SK-N-SH (cell line): Measurements from ENCODE around the gene AKT2. TPM values are rescaled to one million over a fixed set of nuclear protein-coding genes. Genes with fewer than 3 reads are reported as not detected.

Experiments
- CTCF ChIA-PET: fragments of 300-600, 350-600 bp; formaldehyde crosslinking; extraction: SDS; loops from one replicate; lab custom pipeline; 2021; lab: Yijun Ruan, JAX
- POLR2A ChIA-PET: fragments of 350-600 bp; sonication (Branson Sonifier 250); formaldehyde crosslinking; extraction: SDS; loops from one replicate; lab custom pipeline; 2020; ENCODE audit warnings: antibody characterized with exemption, inconsistent platforms; lab: Yijun Ruan, JAX
- DNase-seq: peaks from one replicate; pipeline ENCODE4 v3.0.0; 2012
- H2AFZ ChIP-seq: fragments of 200-600 bp; sonication (generic); 2 replicates; pipeline ENCODE4 v1.8.1; 2016; ENCODE audit warnings: antibody characterized with exemption, mild to moderate bottlenecking, low read depth
- H3F3A ChIP-seq: fragments of 200-600 bp; sonication (generic); replicated peaks from 2 replicates; pipeline ENCODE3; 2016; ENCODE audit warnings: antibody characterized with exemption, mild to moderate bottlenecking; ENCODE audit not compliant: insufficient read depth
- H3K27ac ChIP-seq, 2 experiments: fragments of 200-500 bp in 1 of 2; fragments of 200-600 bp in 1 of 2; sonication (Bioruptor generic) in 1 of 2; sonication (generic), shearing (Covaris generic) in 1 of 2; 2 replicates each; pipeline versions ENCODE4 v1.5.1 to v1.6.1; 2014 to 2016; ENCODE audit warnings: low read depth in 2 of 2, inconsistent platforms in 1 of 2, low read length in 1 of 2, mild to moderate bottlenecking in 1 of 2, mixed read lengths in 1 of 2
- H3K27me3 ChIP-seq: fragments of 200-600 bp; sonication (generic), shearing (Covaris generic); 2 replicates; pipeline ENCODE4 v1.6.1; 2016; ENCODE audit warnings: mixed run types; ENCODE audit not compliant: insufficient read depth
- H3K36me3 ChIP-seq, 2 experiments: fragments of 200-500 bp in 1 of 2; fragments of 200-600 bp in 1 of 2; sonication (Bioruptor generic) in 1 of 2; sonication (generic) in 1 of 2; replicated peaks in 1 of 2; 2 replicates each; pipeline versions ENCODE3 to v1.5.1; 2014 to 2016; ENCODE audit warnings: low read length in 1 of 2, mild to moderate bottlenecking in 1 of 2; ENCODE audit not compliant: insufficient read depth in 2 of 2, control insufficient read depth in 1 of 2
- H3K4me1 ChIP-seq, 2 experiments: fragments of 200-500 bp in 1 of 2; fragments of 200-600 bp in 1 of 2; sonication (Bioruptor generic) in 1 of 2; sonication (generic), shearing (Covaris generic) in 1 of 2; 2 replicates each; pipeline versions ENCODE4 v1.5.1 to v1.6.1; 2014 to 2016; ENCODE audit warnings: low read depth in 1 of 2, low read length in 1 of 2, mixed run types in 1 of 2; ENCODE audit not compliant: insufficient read depth in 2 of 2, control insufficient read depth in 1 of 2
- H3K4me2 ChIP-seq: fragments of 200-600 bp; sonication (generic), shearing (Covaris generic); 2 replicates; pipeline ENCODE4 v1.6.1; 2017; ENCODE audit warnings: mixed run types
- H3K4me3 ChIP-seq, 2 experiments: fragments of 200-500 bp in 1 of 2; fragments of 200-600 bp in 1 of 2; sonication (Bioruptor generic) in 1 of 2; sonication (generic), shearing (Covaris generic) in 1 of 2; 2 replicates each; pipeline versions ENCODE4 v1.5.1 to v1.8.1; 2014 to 2016; ENCODE audit warnings: low read depth in 2 of 2, inconsistent platforms in 1 of 2, low read length in 1 of 2, mild to moderate bottlenecking in 1 of 2, mixed read lengths in 1 of 2, moderate library complexity in 1 of 2
- H3K79me2 ChIP-seq: fragments of 200-600 bp; sonication (generic); 2 replicates; pipeline ENCODE4 v1.8.1; 2017; ENCODE audit warnings: mild to moderate bottlenecking; ENCODE audit not compliant: insufficient read depth
- H3K9ac ChIP-seq: fragments of 200-600 bp; sonication (generic); 2 replicates; pipeline ENCODE4 v1.6.1; 2017; ENCODE audit warnings: mixed run types
- H3K9me2 ChIP-seq: fragments of 200-600 bp; sonication (generic); 2 replicates; pipeline ENCODE4 v1.6.1; 2017; ENCODE audit warnings: mixed run types
- H3K9me3 ChIP-seq: fragments of 200-600 bp; sonication (generic); 2 replicates; pipeline ENCODE4 v1.6.1; 2017; ENCODE audit warnings: mixed run types, mild to moderate bottlenecking, moderate library complexity
- H4K20me1 ChIP-seq: fragments of 200-600 bp; sonication (generic); 2 replicates; pipeline ENCODE4 v1.6.1; 2017; ENCODE audit warnings: mild to moderate bottlenecking, mixed run types; ENCODE audit not compliant: insufficient read depth
- CHD2 ChIP-seq: fragments of 150-350 bp; IDR thresholded peaks from 2 replicates; pipeline ENCODE4 v1.6.1; 2018; ENCODE audit warnings: low read length; ENCODE audit not compliant: partially characterized antibody
- ELF1 ChIP-seq: IDR thresholded peaks from 2 replicates; pipeline ENCODE4 v1.4.0; 2012
- EP300 ChIP-seq, 2 experiments: IDR thresholded peaks; 2 replicates each; pipeline versions ENCODE4 v1.4.0 to v1.6.1; 2012; ENCODE audit warnings: borderline replicate concordance in 1 of 2, low read depth in 1 of 2, low read length in 1 of 2
- EZH2phosphoT487 ChIP-seq: fragments of 200-600 bp; sonication (generic); IDR thresholded peaks from 2 replicates; pipeline ENCODE4 v1.6.1; 2017; ENCODE audit warnings: low read depth, mixed run types, mild to moderate bottlenecking, antibody characterized with exemption, moderate library complexity, borderline replicate concordance
- FOSL2 ChIP-seq: IDR thresholded peaks from 2 replicates; pipeline ENCODE4 v1.4.0; 2012; ENCODE audit warnings: low read depth, mild to moderate bottlenecking, moderate library complexity, borderline replicate concordance
- GABPA ChIP-seq: IDR thresholded peaks from 2 replicates; pipeline ENCODE4 v1.4.0; 2012; ENCODE audit warnings: low read depth, mild to moderate bottlenecking
- JUND ChIP-seq: IDR thresholded peaks from 2 replicates; pipeline ENCODE4 v1.4.0; 2012
- MEF2A ChIP-seq: IDR thresholded peaks from 2 replicates; pipeline ENCODE4 v1.4.0; 2012; ENCODE audit warnings: low read depth, borderline replicate concordance
- NFIC ChIP-seq: IDR thresholded peaks from 2 replicates; pipeline ENCODE4 v1.4.0; 2012; ENCODE audit warnings: borderline replicate concordance
- PBX3 ChIP-seq: IDR thresholded peaks from 2 replicates; pipeline ENCODE4; 2012
- POLR2AphosphoS5 ChIP-seq: IDR thresholded peaks from 2 replicates; pipeline ENCODE4 v1.6.1; 2012; ENCODE audit warnings: low read depth, low read length
- RFX5 ChIP-seq: IDR thresholded peaks from 2 replicates; pipeline ENCODE4 v1.6.1; 2012; ENCODE audit warnings: mild to moderate bottlenecking, improper control_type of control experiment, low read length
- RXRA ChIP-seq: IDR thresholded peaks from 2 replicates; pipeline ENCODE4 v1.4.0; 2012; ENCODE audit warnings: low read depth, mild to moderate bottlenecking, borderline replicate concordance
- TAF1 ChIP-seq: IDR thresholded peaks from 2 replicates; pipeline ENCODE4 v1.6.1; 2012; ENCODE audit warnings: low read depth, mild to moderate bottlenecking, low read length, moderate library complexity, borderline replicate concordance
- TEAD4 ChIP-seq: IDR thresholded peaks from 2 replicates; pipeline ENCODE4 v1.4.0; 2012; ENCODE audit warnings: mild to moderate bottlenecking, borderline replicate concordance; ENCODE audit not compliant: insufficient read depth
- USF1 ChIP-seq: IDR thresholded peaks from 2 replicates; pipeline ENCODE4 v1.4.0; 2012; ENCODE audit warnings: low read depth, borderline replicate concordance
- USF2 ChIP-seq: fragments of 150-350 bp; IDR thresholded peaks from 2 replicates; pipeline ENCODE4 v1.6.1; 2017; ENCODE audit warnings: antibody characterized with exemption, low read length, low read depth, borderline replicate concordance
- YY1 ChIP-seq: IDR thresholded peaks from 2 replicates; pipeline ENCODE4 v1.4.0; 2012; ENCODE audit warnings: low read depth, mild to moderate bottlenecking
- WGBS: methylation state at CpG from one replicate; pipeline ENCODE4 v1.1.6; 2017; ENCODE audit warnings: low lambda C conversion rate; 5-methylcytosine and 5-hydroxymethylcytosine counted together
- polyA plus RNA-seq, 3 experiments: library from polyadenylated mRNA; depleted of rRNA; stranded (reverse); fragments of >200 nt; gene quantifications; 2 replicates each; pipeline ENCODE4 v1.2.3, GENCODE V29; 2012
- TF ChIP-seq, protein P1 (sequence below): IDR thresholded peaks from 2 replicates; pipeline ENCODE4 v1.4.0; 2012; ENCODE audit warnings: low read depth
- TF ChIP-seq, protein P2 (sequence below): IDR thresholded peaks from 2 replicates; pipeline ENCODE4 v1.4.0; 2012; ENCODE audit warnings: low read depth, borderline replicate concordance

AKT2 gene
- polyA plus RNA-seq, 1 of the 3 experiments (the other 2 are of a cell fraction) = 99.8 TPM

- H3K4me2 ChIP-seq = no peak overlapping the region
- H3K27me3 ChIP-seq = no peaks in the 10 kb centered on the region
- H3K9me3 ChIP-seq = no peaks in the 10 kb centered on the region
- CTCF ChIA-PET = interaction anchor here (1.9 kb wide), 1 partner anchor 85 kb away, joined by 5 read pairs; no protein-coding TSS in a partner anchor
- POLR2A ChIA-PET = no interaction called here
- DNase-seq = no peak
- peaks cover 0 to 8% of the 10 kb centered on the region in 2 experiments; a peak in 2 of 4 replicates for H3K4me1 ChIP-seq
- TF ChIP-seq ELF1 (no peak), CHD2 (no peak), EZH2phosphoT487 (no peak), TAF1 (no peak), RXRA (no peak), MEF2A (no peak), TEAD4 (no peak), YY1 (no peak), FOSL2 (no peak), USF1 (no peak), PBX3 (no peak), EP300 (IDR thresholded peaks at IDR 0.05; ENCODE audit: borderline replicate concordance in 1 of 2, low read depth in 1 of 2, low read length in 1 of 2) (no peak), JUND (no peak), POLR2AphosphoS5 (no peak), NFIC (no peak), USF2 (no peak), GABPA (no peak), RFX5 (no peak)
- TF ChIP-seq, protein P1, sequence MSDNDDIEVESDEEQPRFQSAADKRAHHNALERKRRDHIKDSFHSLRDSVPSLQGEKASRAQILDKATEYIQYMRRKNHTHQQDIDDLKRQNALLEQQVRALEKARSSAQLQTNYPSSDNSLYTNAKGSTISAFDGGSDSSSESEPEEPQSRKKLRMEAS = no peak
- TF ChIP-seq, protein P2, sequence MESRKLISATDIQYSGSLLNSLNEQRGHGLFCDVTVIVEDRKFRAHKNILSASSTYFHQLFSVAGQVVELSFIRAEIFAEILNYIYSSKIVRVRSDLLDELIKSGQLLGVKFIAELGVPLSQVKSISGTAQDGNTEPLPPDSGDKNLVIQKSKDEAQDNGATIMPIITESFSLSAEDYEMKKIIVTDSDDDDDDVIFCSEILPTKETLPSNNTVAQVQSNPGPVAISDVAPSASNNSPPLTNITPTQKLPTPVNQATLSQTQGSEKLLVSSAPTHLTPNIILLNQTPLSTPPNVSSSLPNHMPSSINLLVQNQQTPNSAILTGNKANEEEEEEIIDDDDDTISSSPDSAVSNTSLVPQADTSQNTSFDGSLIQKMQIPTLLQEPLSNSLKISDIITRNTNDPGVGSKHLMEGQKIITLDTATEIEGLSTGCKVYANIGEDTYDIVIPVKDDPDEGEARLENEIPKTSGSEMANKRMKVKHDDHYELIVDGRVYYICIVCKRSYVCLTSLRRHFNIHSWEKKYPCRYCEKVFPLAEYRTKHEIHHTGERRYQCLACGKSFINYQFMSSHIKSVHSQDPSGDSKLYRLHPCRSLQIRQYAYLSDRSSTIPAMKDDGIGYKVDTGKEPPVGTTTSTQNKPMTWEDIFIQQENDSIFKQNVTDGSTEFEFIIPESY = no peak
- 80% methylated on average over 13 of the region's 32 CpGs for whole genome bisulfite sequencing
- H4K20me1 ChIP-seq = no peaks in the 10 kb centered on the region
- H3K27ac ChIP-seq = no peak overlapping the region
- no peak overlapping the region for H3K9ac ChIP-seq
- no peaks in the 10 kb centered on the region for H3K36me3 ChIP-seq
- no peak overlapping the region for H3K4me3 ChIP-seq
- peaks cover 10% of the 10 kb centered on the region for H3F3A ChIP-seq
- H2AFZ ChIP-seq = no peak overlapping the region
- no peaks in the 10 kb centered on the region for H3K79me2 ChIP-seq
- no peaks in the 10 kb centered on the region for H3K9me2 ChIP-seq
These were observed 60.6 kb downstream of the AKT2 start for GRCh38 chr19:40224342-40225150.
